ENCODE results near the gene DUSP1. TPM values are rescaled to one million over a fixed set of nuclear protein-coding genes. Genes with fewer than 3 reads are reported as not detected.
A peak's percentile ranks its signal among the peaks of the same experiment; 100 is the strongest.

DUSP1 gene
- total and polyA plus RNA-seq, 2 of the 13 experiments (the other 11 are each of a cell fraction or from before 2014, with no cell fraction given) = 27.1 to 55.5 TPM

GRCh38 chr5:172807766-172808311, 36.8 kb upstream of the DUSP1 start (continued):
- TF ChIP-seq, protein P1, sequence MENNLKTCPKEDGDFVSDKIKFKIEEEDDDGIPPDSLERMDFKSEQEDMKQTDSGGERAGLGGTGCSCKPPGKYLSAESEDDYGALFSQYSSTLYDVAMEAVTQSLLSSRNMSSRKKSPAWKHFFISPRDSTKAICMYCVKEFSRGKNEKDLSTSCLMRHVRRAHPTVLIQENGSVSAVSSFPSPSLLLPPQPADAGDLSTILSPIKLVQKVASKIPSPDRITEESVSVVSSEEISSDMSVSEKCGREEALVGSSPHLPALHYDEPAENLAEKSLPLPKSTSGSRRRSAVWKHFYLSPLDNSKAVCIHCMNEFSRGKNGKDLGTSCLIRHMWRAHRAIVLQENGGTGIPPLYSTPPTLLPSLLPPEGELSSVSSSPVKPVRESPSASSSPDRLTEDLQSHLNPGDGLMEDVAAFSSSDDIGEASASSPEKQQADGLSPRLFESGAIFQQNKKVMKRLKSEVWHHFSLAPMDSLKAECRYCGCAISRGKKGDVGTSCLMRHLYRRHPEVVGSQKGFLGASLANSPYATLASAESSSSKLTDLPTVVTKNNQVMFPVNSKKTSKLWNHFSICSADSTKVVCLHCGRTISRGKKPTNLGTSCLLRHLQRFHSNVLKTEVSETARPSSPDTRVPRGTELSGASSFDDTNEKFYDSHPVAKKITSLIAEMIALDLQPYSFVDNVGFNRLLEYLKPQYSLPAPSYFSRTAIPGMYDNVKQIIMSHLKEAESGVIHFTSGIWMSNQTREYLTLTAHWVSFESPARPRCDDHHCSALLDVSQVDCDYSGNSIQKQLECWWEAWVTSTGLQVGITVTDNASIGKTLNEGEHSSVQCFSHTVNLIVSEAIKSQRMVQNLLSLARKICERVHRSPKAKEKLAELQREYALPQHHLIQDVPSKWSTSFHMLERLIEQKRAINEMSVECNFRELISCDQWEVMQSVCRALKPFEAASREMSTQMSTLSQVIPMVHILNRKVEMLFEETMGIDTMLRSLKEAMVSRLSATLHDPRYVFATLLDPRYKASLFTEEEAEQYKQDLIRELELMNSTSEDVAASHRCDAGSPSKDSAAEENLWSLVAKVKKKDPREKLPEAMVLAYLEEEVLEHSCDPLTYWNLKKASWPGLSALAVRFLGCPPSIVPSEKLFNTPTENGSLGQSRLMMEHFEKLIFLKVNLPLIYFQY (CRISPR knock-in tag; IDR thresholded peaks at IDR 0.05; ENCODE audit: borderline replicate concordance) = no peak
- TF ChIP-seq ZNF761 (CRISPR knock-in tag; conservative IDR thresholded peaks at IDR 0.05) = no peak
- TF ChIP-seq HNRNPH1 (optimal IDR thresholded peaks at IDR 0.05; ENCODE audit: low read depth, low read length) = no peak
- 0 out of 2 replicates have a peak, but pooled peaks have one; percentile 29 for TF ChIP-seq NAIF1 (CRISPR knock-in tag; IDR thresholded peaks at IDR 0.05; ENCODE audit: borderline replicate concordance)
- TF ChIP-seq, protein P2, sequence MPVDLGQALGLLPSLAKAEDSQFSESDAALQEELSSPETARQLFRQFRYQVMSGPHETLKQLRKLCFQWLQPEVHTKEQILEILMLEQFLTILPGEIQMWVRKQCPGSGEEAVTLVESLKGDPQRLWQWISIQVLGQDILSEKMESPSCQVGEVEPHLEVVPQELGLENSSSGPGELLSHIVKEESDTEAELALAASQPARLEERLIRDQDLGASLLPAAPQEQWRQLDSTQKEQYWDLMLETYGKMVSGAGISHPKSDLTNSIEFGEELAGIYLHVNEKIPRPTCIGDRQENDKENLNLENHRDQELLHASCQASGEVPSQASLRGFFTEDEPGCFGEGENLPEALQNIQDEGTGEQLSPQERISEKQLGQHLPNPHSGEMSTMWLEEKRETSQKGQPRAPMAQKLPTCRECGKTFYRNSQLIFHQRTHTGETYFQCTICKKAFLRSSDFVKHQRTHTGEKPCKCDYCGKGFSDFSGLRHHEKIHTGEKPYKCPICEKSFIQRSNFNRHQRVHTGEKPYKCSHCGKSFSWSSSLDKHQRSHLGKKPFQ (CRISPR knock-in tag; IDR thresholded peaks at IDR 0.05; ENCODE audit: insufficient replicate concordance) = peak; percentile 27
- TF ChIP-seq HNRNPUL1 (IDR thresholded peaks at IDR 0.05; ENCODE audit: low read depth, low read length) = no peak
- TF ChIP-seq ZNF24 (IDR thresholded peaks at IDR 0.05) = 0 out of 2 replicates have a peak, but pooled peaks have one; percentile 56
- TF ChIP-seq, protein P3, sequence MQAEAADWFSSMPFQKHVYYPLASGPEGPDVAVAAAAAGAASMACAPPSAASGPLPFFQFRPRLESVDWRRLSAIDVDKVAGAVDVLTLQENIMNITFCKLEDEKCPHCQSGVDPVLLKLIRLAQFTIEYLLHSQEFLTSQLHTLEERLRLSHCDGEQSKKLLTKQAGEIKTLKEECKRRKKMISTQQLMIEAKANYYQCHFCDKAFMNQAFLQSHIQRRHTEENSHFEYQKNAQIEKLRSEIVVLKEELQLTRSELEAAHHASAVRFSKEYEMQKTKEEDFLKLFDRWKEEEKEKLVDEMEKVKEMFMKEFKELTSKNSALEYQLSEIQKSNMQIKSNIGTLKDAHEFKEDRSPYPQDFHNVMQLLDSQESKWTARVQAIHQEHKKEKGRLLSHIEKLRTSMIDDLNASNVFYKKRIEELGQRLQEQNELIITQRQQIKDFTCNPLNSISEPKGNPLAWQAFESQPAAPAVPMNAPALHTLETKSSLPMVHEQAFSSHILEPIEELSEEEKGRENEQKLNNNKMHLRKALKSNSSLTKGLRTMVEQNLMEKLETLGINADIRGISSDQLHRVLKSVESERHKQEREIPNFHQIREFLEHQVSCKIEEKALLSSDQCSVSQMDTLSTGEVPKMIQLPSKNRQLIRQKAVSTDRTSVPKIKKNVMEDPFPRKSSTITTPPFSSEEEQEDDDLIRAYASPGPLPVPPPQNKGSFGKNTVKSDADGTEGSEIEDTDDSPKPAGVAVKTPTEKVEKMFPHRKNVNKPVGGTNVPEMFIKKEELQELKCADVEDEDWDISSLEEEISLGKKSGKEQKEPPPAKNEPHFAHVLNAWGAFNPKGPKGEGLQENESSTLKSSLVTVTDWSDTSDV (CRISPR knock-in tag; IDR thresholded peaks at IDR 0.05) = no peak
- peak; percentile 88 for TF ChIP-seq ZFP91 (CRISPR knock-in tag; IDR thresholded peaks at IDR 0.05; ENCODE audit: borderline replicate concordance)
- no peak for TF ChIP-seq TRIM24 (CRISPR knock-in tag; IDR thresholded peaks at IDR 0.05)
- peak; percentile 98 for TF ChIP-seq ZNF121 (CRISPR knock-in tag; IDR thresholded peaks at IDR 0.05)
- no peak for TF ChIP-seq ZNF687 (CRISPR knock-in tag; IDR thresholded peaks at IDR 0.05)
